Measurements from ENCODE around the gene AGAP1.
"Not testable (repeated sequence)": the region's sequence is repeated elsewhere in the genome, so short reads cannot be mapped to it uniquely, and the experiment has no call there.

Gene AGAP1

DNA sequence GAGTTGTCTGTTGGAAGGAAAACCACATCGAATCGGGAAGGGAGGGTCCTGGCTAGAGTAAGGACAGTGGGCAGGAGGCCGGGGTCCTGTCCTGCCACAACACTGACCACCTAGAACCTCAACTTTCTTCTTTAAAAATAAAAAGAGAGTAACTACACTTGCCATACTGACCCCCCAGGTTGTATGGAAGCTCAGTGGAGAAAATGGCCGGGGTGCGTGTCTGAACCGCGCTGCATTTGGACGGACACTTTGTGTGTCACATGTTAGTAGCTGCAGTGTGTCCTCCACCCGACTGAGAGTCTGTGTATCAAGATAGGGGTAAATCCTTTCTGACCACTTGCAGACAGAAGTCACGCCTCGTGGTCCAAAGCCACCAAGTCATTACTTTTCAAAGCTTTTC lies 587.3 kb downstream of the AGAP1 start:
- H3K27me3 Mint-ChIP-seq (ENCODE audit: low read depth), result no peaks in the 10 kb centered on the region
- H3K9me3 Mint-ChIP-seq, result no peaks in the 10 kb centered on the region
- no peaks in the 10 kb centered on the region for H3K4me1 Mint-ChIP-seq (ENCODE audit: low read depth)

DNA sequence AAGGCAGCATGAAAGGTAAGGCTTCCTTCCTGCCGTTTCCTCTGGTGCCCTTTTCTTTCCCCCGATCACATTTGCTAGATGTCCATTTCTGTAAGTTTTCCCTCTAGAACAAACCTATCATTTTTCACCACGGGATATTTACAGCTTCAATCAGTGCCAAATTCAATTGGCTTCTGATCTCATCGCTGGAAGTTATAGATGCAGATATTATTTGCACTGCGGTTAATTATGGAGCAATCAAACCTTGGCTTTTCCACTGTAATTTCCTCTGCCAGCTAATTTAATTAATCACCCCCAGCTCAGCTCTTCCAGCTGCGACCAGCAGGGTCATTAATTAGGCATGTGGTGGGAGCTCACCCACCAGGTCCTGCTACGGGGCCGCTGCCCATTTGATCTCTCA lies 588.2 kb downstream of the AGAP1 start:
- H3K9me3 Mint-ChIP-seq, result no peaks in the 10 kb centered on the region
- no peaks in the 10 kb centered on the region for H3K27me3 Mint-ChIP-seq (ENCODE audit: low read depth)
- H3K4me3 Mint-ChIP-seq, result no peak overlapping the region
- no peaks in the 10 kb centered on the region for H3K36me3 Mint-ChIP-seq (ENCODE audit: low read depth)
- no peaks in the 10 kb centered on the region for H3K4me1 Mint-ChIP-seq (ENCODE audit: low read depth)
- H3K27ac Mint-ChIP-seq, result no peak overlapping the region

More for the DNA sequence above, 587.3 kb downstream of the AGAP1 start:
- Mint-ChIP-seq H3K4me3 (no peak overlapping the region), H3K36me3 (ENCODE audit: low read depth) (no peaks in the 10 kb centered on the region), H3K27ac (no peak overlapping the region)

DNA sequence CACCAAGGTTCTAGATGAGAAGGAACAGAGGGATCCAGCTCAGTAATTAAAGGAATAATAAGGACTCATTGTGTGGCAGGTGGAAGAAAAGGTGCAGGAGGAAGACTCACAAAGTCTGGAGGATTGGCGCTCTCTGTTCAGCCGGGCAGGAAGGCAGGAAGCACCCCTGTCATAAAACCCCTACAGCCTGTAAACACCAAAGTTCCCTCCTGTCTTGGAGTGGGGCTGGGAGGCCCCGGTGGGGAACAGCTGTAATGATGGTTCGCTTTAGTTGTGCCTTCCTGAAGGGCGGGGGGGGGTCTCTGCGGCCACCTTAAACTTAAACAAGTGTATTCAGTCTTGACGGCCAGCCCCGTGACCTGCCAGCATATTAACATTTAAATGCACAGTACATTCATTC lies 590.1 kb downstream of the AGAP1 start:
- no peak overlapping the region for H3K27ac Mint-ChIP-seq
- H3K9me3 Mint-ChIP-seq, result no peaks in the 10 kb centered on the region
- no peaks in the 10 kb centered on the region for H3K4me1 Mint-ChIP-seq (ENCODE audit: low read depth)
- H3K27me3 Mint-ChIP-seq (ENCODE audit: low read depth), result no peaks in the 10 kb centered on the region
- H3K4me3 Mint-ChIP-seq, result no peak overlapping the region
- H3K36me3 Mint-ChIP-seq (ENCODE audit: low read depth), result no peaks in the 10 kb centered on the region

DNA sequence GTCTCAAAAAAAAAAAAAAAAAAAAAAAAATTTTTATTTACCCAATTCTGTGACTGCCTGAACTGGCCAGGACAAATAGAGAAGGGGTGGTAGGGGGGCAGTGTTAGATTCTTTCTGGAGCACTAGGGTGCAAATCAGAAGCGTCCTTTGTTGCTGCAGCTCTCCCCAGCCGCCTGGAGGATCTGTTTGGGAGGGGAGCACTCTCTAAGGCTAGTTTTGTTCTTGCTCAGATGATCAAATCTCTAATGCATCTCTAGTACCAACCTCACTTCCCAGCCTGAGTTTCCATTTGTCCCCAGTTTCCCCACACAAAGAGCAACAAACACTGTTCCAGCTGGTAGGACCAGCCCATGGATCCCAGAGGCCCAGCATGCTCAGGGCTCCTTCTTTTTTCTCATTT lies 591.4 kb downstream of the AGAP1 start:
- Mint-ChIP-seq H3K36me3 (ENCODE audit: low read depth) (no peaks in the 10 kb centered on the region), H3K27ac (no peak overlapping the region), H3K27me3 (ENCODE audit: low read depth) (no peaks in the 10 kb centered on the region), H3K4me1 (ENCODE audit: low read depth) (no peaks in the 10 kb centered on the region), H3K4me3 (no peak overlapping the region), H3K9me3 (no peaks in the 10 kb centered on the region)

DNA sequence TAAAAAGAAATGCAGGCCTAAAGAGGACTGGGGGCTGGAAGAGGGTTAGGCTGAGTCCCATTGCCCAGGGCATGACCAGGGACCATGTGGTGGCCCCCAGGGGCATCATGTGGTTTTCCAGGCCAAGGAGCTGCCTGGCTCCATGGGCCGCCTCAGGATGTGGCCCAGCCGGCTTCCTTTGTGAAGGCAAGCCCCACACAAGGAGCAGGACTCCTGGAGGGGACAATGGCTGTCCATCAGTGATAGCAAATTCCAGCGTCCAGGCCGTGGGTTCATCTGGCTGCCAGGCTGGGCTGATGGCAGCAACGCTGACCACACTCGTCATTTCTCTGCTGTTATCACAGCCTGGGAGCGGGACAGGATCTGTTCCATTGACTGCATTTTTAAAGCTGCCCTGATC lies 591.8 kb downstream of the AGAP1 start:
- Mint-ChIP-seq H3K27me3 (ENCODE audit: low read depth) (no peaks in the 10 kb centered on the region), H3K9me3 (no peaks in the 10 kb centered on the region), H3K36me3 (ENCODE audit: low read depth) (no peaks in the 10 kb centered on the region), H3K27ac (no peak overlapping the region), H3K4me3 (no peak overlapping the region), H3K4me1 (ENCODE audit: low read depth) (no peaks in the 10 kb centered on the region)

DNA sequence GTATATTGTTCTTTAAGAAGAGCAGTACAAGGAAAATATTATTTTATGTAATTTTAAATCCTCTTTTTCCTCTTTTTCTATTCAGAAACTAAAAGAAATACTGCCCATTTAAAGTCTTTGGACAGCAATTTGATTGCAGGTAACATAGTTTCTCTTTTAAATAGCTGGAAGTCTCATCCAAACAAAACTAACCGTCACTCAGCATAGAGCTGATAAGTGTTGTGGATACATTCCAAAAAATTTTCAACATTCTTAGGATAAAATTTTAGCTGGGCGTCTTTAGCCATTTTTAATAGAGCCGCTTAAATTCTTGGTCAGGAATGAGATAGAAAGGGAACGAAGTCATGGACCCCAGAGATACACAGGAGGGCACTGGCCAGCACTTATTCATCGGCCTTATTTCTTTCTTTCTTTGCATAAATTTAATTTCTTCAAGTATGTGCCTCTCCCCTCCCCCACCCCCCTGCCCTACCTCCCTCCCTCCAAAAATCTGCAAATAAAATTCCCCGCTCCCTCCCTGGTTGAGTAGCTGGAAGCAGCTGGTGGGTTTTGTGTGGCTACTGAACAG lies 592.6 kb downstream of the AGAP1 start:
- Mint-ChIP-seq H3K9me3 (no peaks in the 10 kb centered on the region), H3K4me1 (ENCODE audit: low read depth) (no peaks in the 10 kb centered on the region), H3K27ac (no peak overlapping the region), H3K4me3 (no peak overlapping the region), H3K36me3 (ENCODE audit: low read depth) (no peaks in the 10 kb centered on the region), H3K27me3 (ENCODE audit: low read depth) (no peaks in the 10 kb centered on the region)

DNA sequence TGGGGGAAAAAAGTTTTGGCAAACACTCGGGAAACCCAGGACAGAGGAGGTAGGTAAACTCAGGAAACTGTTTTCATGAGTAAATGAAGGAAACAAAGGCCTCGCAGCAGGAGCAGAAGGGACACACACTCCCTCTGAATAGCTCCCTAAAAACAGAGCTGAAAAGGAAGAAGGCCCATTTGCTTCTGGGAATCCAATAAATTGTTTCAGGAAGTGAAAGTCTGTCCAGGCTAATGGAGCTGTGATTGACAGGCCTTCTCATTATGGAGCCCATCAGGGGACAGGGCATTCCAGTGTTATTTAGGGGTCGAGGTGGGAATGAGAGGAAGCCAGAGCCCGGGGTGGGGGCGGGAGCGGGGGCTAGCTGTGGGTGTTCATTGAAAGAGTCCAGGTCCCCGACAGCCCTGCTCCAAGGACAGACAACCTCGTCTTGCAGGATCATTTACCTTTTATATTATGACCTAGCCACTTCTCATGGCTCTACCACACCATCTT lies 593.2 kb downstream of the AGAP1 start:
- no peak overlapping the region for H3K4me3 Mint-ChIP-seq
- no peak overlapping the region for H3K27ac Mint-ChIP-seq
- H3K27me3 Mint-ChIP-seq (ENCODE audit: low read depth), result no peaks in the 10 kb centered on the region
- no peaks in the 10 kb centered on the region for H3K36me3 Mint-ChIP-seq (ENCODE audit: low read depth)
- no peaks in the 10 kb centered on the region for H3K4me1 Mint-ChIP-seq (ENCODE audit: low read depth)
- H3K9me3 Mint-ChIP-seq, result no peaks in the 10 kb centered on the region

DNA sequence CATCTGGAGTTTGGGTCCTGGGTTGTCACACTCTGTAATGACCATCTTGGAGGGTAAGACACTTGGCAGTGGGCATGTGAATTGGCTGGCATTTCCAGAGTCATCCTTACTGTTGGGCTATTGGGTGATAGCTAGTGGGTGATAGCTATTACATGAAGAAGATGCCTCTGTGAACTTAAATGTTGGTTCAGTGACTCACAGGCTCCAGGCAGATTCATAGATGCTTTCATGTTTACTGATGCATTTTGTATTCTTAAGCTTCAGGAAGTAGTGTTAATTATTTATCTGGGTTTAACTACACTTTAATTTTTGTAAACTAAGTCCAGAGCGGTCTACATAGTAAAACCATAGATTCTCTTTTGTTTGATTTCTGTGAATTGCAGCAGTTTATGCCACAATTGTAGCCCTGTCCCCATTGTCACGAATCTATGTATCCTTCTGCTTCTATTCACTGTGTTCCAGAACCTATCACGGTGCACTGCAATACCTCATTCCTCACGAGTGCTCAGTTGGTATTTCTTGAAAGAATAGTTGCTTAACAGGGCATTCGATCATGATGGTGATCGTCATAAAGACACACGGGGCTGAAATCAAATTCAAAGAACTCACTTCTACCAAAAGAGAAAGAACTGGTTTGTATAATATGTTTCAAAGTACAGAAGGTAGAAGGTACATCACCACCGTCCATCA lies 594.7 kb downstream of the AGAP1 start:
- no peaks in the 10 kb centered on the region for H3K27me3 Mint-ChIP-seq (ENCODE audit: low read depth)
- no peaks in the 10 kb centered on the region for H3K9me3 Mint-ChIP-seq
- H3K27ac Mint-ChIP-seq, result no peak overlapping the region
- H3K4me1 Mint-ChIP-seq (ENCODE audit: low read depth), result no peaks in the 10 kb centered on the region
- no peaks in the 10 kb centered on the region for H3K36me3 Mint-ChIP-seq (ENCODE audit: low read depth)
- no peak overlapping the region for H3K4me3 Mint-ChIP-seq

DNA sequence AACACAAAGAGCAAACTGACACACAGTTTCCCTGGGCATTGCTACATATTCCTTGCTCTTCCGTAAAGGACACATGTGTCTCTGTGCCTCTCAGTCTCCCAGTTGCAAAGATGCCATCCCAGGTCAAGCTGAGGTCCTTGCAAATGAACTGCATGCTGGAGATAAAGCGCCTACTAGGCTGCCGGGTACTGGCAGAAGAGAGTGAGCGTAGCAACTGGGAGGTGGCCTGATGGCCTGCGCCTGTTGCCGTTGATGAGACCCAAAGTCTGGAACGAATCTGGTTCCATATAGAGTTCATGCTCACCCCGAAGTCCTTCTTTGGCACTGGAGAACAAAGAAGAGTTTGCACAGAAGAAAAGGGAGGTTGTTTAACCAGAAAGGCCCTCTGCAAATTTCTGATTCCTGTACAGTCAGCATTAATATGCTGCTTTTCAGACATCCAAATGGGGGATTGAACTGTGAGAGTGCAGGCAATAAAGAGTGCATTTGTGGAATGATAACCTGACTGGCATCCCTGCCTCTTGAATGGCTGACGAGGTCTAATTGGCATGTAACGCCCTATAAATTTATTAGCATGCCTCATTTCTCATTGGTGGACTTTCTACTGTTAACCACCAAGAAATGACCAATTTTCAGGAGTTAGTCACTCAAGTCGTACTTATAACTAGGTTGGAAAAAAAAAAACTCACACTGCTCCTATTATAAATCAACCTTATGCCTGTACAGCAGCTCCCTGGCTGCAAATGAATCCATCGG lies 595.6 kb downstream of the AGAP1 start:
- no peak overlapping the region for H3K27ac Mint-ChIP-seq
- H3K36me3 Mint-ChIP-seq (ENCODE audit: low read depth), result no peaks in the 10 kb centered on the region
- no peaks in the 10 kb centered on the region for H3K9me3 Mint-ChIP-seq
- no peaks in the 10 kb centered on the region for H3K27me3 Mint-ChIP-seq (ENCODE audit: low read depth)
- no peaks in the 10 kb centered on the region for H3K4me1 Mint-ChIP-seq (ENCODE audit: low read depth)
- no peak overlapping the region for H3K4me3 Mint-ChIP-seq

DNA sequence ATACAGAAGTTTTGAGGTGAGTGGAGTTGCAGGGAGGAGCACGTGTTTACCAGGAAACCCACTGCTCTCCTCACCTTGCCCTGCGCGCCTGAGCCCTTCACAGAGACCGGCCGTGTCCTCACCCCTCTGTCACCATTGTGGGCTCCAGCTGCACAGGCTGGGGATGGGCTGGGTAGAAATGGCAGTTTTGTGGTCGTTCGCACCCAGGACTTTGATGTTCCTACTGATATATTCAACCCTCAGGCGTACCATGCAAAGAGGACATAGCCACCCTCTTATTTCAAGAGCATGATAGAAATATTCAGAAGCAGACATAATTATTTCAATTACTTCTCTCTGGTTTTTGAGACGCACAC lies 596.2 kb downstream of the AGAP1 start:
- no peaks in the 10 kb centered on the region for H3K36me3 Mint-ChIP-seq (ENCODE audit: low read depth)
- no peaks in the 10 kb centered on the region for H3K27me3 Mint-ChIP-seq (ENCODE audit: low read depth)
- no peak overlapping the region for H3K27ac Mint-ChIP-seq
- no peaks in the 10 kb centered on the region for H3K4me1 Mint-ChIP-seq (ENCODE audit: low read depth)
- no peaks in the 10 kb centered on the region for H3K9me3 Mint-ChIP-seq
- H3K4me3 Mint-ChIP-seq, result no peak overlapping the region

DNA sequence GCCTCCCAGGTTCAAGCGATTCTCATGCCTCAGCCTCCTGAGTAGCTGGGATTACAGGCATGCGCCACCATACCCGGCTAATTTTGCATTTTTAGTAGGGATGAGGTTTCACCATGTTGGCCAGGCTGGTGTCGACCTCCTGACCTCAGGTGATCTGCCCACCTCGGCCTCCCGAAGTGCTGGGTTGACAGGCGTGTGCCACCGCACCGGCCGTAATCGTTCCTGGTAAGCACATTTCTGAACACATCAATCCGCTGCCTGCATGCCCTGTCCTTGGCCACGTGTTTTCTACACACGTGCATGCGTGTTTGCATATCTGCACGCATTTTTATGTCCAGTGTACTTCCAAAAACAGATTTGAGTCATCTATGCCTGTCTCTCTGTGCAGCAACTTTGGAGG lies 597.0 kb downstream of the AGAP1 start:
- H3K27me3 Mint-ChIP-seq (ENCODE audit: low read depth); H3K9me3 Mint-ChIP-seq; H3K27ac Mint-ChIP-seq: not testable (repeated sequence)

DNA sequence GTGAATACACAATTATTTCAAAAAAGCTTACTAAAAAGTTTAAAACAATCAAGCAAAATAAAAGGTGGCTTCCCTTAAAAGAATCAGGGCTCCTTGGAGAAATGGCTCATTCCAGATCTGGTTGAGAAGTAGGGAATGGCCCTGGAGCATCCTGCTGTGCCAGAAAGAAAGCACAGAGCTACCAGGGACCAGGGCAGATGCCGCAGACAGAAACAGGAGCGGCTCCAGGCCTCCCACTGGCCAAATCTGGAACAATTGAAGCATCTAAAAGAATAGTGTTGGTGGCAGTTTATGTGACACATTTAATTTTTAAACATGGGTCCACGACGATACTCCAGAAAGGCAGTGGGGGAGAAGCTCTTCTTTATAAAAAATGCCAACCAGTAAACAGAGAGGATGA lies 598.9 kb downstream of the AGAP1 start:
- Mint-ChIP-seq H3K4me3 (no peak overlapping the region), H3K27ac (no peak overlapping the region), H3K9me3 (no peaks in the 10 kb centered on the region), H3K4me1 (ENCODE audit: low read depth) (no peaks in the 10 kb centered on the region), H3K27me3 (ENCODE audit: low read depth) (no peaks in the 10 kb centered on the region), H3K36me3 (ENCODE audit: low read depth) (no peaks in the 10 kb centered on the region)

More for the DNA sequence above, 597.0 kb downstream of the AGAP1 start:
- not testable (repeated sequence) for H3K4me1 Mint-ChIP-seq (ENCODE audit: low read depth); H3K36me3 Mint-ChIP-seq (ENCODE audit: low read depth); H3K4me3 Mint-ChIP-seq

DNA sequence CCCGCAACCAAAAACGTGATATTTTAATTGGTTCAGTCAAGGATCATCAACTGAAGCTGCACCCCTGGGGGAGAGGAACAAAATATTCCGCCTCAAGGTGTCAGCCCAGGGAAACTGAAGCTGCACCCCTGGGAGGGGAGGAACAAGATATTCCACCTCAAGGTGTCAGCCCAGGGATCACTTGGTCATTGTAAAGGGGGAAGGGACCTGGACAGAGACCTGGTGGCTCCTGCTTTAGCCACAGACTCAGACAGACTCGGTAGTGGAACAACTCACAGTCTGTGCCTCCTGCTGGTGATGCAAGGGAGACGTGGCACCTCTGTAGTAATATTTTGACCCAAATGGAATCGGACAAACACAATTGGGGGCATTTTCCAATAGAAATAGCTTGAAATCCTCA lies 599.3 kb downstream of the AGAP1 start:
- Mint-ChIP-seq H3K4me1 (ENCODE audit: low read depth) (no peaks in the 10 kb centered on the region), H3K27me3 (ENCODE audit: low read depth) (no peaks in the 10 kb centered on the region), H3K36me3 (ENCODE audit: low read depth) (no peaks in the 10 kb centered on the region), H3K4me3 (no peak overlapping the region), H3K9me3 (no peaks in the 10 kb centered on the region), H3K27ac (no peak overlapping the region)

DNA sequence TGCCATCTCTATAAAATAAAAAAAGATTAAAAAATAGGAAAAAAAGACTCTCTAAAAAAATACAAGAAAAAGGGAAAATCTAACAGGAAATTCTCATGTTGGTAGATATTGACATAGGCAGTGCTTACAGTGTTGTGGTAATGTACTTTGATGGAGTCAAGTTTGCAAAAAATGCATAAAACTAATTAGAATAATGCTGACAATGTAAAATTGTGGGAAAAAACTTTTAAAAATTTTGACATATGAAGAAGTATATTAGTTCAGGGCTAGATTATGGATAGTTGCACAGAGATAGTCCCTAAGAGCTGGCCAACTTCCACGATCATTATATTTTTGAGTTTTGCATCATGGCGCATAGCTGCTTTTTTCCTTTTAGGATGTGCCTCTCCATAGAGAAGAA lies 601.7 kb downstream of the AGAP1 start:
- Mint-ChIP-seq H3K27ac (no peak overlapping the region), H3K4me3 (no peak overlapping the region), H3K36me3 (ENCODE audit: low read depth) (no peaks in the 10 kb centered on the region), H3K9me3 (no peaks in the 10 kb centered on the region), H3K4me1 (ENCODE audit: low read depth) (no peaks in the 10 kb centered on the region), H3K27me3 (ENCODE audit: low read depth) (no peaks in the 10 kb centered on the region)

DNA sequence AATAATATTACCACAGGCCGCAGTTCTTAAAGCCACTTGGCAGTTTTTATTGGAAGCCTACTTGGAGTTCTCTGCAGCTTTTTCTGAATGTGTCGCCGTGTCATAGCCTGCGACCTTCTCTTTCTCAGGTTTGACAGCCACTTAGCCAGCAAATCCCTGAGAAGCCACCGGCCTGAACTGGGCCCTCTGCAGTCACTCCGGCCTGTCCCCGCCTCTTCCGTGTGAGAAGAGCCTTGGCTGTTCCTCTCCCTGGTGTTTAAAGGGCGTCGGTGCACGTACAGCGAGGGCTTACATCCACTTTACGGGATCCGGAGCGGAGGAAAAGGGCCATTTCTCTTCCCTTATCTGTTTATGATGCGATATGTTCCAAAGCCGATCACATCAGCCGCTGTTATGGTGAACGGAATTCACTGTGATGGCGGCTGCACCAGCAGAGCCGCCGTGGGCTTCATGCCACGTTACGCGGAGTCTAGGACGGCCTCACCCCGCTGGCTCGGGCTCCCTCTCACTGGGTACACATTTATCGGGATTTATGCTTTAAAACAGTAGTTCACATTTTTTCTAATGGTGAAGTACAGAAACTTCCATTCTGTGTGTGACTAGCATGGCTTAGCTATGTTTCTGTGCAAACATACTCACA lies 607.6 kb downstream of the AGAP1 start:
- H3K27ac Mint-ChIP-seq, result no peak overlapping the region

More for the DNA sequence above, 607.6 kb downstream of the AGAP1 start:
- Mint-ChIP-seq H3K4me1 (ENCODE audit: low read depth) (no peaks in the 10 kb centered on the region), H3K36me3 (ENCODE audit: low read depth) (no peaks in the 10 kb centered on the region), H3K9me3 (no peaks in the 10 kb centered on the region), H3K27me3 (ENCODE audit: low read depth) (no peaks in the 10 kb centered on the region), H3K4me3 (no peak overlapping the region)

All from T-helper 1 cell treated with Interleukin-12 subunit alpha and Interleukin-12 subunit beta and Interleukin-4 antibody, amounts not matched to agents 30 μg/mL and 1 μg/mL, for 36 hours (primary cell).